Psoas muscle (tissue), 8 donors: ENCODE results near the gene MORN5. TPM values are rescaled to one million over a fixed set of nuclear protein-coding genes. Genes with fewer than 3 reads are reported as not detected.

Experiments
- ATAC-seq, 4 donors: fragments of 200-7000 bp; cut with Tn5 transposase; one replicate each; pipeline ENCODE4 v1.9.1; 2020; ENCODE audit warnings: moderate library complexity in 3 of 4, mild to moderate bottlenecking in 2 of 4
- DNase-seq, 2 donors: peaks; one replicate each; pipeline ENCODE4 v3.0.0-alpha.2; 2020
- H3K27ac ChIP-seq: fragments of 200-600 bp; one replicate; pipeline ENCODE4 v1.8.0; 2022
- H3K27me3 ChIP-seq, 3 donors: fragments of 200-600 bp in 1 of 3; one replicate each; pipeline versions ENCODE4 v1.6.1 to v1.8.0; 2013 to 2022; ENCODE audit warnings: low read length in 2 of 3, mild to moderate bottlenecking in 2 of 3, moderate library complexity in 1 of 3; ENCODE audit not compliant: insufficient read depth in 3 of 3
- H3K36me3 ChIP-seq, 2 donors: fragments of 200-600 bp in 1 of 2; one replicate each; pipeline versions ENCODE4 v1.6.1 to v1.8.0; 2013 to 2022; ENCODE audit warnings: low read depth in 1 of 2, mild to moderate bottlenecking in 1 of 2, moderate library complexity in 1 of 2; ENCODE audit not compliant: insufficient read depth in 1 of 2
- H3K4me1 ChIP-seq: fragments of 200-600 bp; one replicate; pipeline ENCODE4 v1.8.0; 2022
- H3K4me3 ChIP-seq: fragments of 200-600 bp; one replicate; pipeline ENCODE4 v1.8.0; 2022; ENCODE audit warnings: mild to moderate bottlenecking
- H3K9me3 ChIP-seq: fragments of 200-600 bp; one replicate; pipeline ENCODE4 v1.8.0; 2022
- WGBS, 3 donors: extraction: QIAGEN DNeasy Blood & Tissue Kit; methylation state at CpG; one replicate each; pipeline versions ENCODE4 v1.1.6 to v1.1.7; 2013; 5-methylcytosine and 5-hydroxymethylcytosine counted together
- intact Hi-C, 2 donors: fragments of 100-400 bp; cut with DNase I; formaldehyde crosslinking; loops; one replicate each; pipeline versions ENCODE4 v1.11.0 to v1.14.2; 2022
- polyA plus RNA-seq, 3 donors: library from polyadenylated mRNA; stranded (reverse); fragments of 200-250 nt; gene quantifications; one replicate each; pipeline ENCODE4 v1.2.3, GENCODE V29; 2013
- total RNA-seq, 4 donors: library from RNA; stranded (reverse); fragmentation: NEBNext Ultra II Directional in 2 of 4; extraction: Animal tissue kit (Norgen Biotek cat#: 25700) in 2 of 4; gene quantifications; one replicate each; pipeline versions ENCODE4 v1.2.1 to v1.2.4, GENCODE V29; 2021 to 2023
- TF ChIP-seq, protein P1 (sequence below): fragments of 200-600 bp; IDR thresholded peaks from one replicate; pipeline ENCODE4 v1.8.0; 2022; ENCODE audit warnings: antibody characterized with exemption
- donor health status: healthy with polysubstance abuse.
- donor health status: DM: no; HTN: no; CAD: no; lungs with moderate emphysema.
- donor health status: Bipolar disorder and iron deficiency.
- donor health status: healthy.
- donor health status: DM: yes; HTN: yes; CAD: no.
- donor health status: DM: no; HTN: no; CAD: no.
- donor health status: DM: no; HTN: no; CAD: no.
- donor health status: DM: yes; HTN: yes; CAD: no.

The MORN5 gene
- total and polyA plus RNA-seq, 7 donors, result not detected

DNA sequence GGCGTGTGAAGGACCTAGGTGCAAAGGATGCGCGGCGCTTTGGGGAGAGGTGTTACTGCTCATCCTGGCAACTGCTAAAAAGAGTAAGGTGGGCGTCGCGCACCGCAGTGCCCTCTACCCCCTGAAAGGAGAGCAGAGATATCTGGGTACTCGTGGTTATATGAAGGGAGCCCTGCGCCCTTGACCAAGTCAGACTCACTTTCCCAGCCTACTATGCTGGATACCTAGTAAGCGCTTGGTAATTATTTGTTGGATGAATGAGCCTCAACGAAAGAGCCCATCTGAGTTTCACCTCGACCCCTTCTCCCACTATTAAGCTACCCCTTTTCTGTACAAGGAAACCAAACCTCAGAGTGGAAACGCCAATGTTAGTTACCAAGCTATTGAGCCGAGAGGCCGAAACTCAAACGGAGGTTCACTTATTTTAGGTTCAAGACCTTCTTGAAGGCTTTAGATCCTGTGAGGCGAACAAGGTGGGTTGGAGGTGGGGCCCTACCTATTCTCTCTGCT, 61.0 kb downstream of the MORN5 start:
- H3K27me3 ChIP-seq, result peaks cover 0 to 92% (median 30%) of the 10 kb centered on the region in 3 donors
- intact Hi-C loops, result loop anchor here (5.0 kb wide), 2 partner anchors 58 to 93 kb away; no protein-coding TSS in a partner anchor
- H3K4me1 ChIP-seq, result peaks cover 14% of the 10 kb centered on the region
- TF ChIP-seq, protein P1, sequence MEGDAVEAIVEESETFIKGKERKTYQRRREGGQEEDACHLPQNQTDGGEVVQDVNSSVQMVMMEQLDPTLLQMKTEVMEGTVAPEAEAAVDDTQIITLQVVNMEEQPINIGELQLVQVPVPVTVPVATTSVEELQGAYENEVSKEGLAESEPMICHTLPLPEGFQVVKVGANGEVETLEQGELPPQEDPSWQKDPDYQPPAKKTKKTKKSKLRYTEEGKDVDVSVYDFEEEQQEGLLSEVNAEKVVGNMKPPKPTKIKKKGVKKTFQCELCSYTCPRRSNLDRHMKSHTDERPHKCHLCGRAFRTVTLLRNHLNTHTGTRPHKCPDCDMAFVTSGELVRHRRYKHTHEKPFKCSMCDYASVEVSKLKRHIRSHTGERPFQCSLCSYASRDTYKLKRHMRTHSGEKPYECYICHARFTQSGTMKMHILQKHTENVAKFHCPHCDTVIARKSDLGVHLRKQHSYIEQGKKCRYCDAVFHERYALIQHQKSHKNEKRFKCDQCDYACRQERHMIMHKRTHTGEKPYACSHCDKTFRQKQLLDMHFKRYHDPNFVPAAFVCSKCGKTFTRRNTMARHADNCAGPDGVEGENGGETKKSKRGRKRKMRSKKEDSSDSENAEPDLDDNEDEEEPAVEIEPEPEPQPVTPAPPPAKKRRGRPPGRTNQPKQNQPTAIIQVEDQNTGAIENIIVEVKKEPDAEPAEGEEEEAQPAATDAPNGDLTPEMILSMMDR, result no peak
- DNase-seq (no peak), ATAC-seq (no peak)
- H3K9me3 ChIP-seq, result no peaks in the 10 kb centered on the region
- no peak overlapping the region for H3K27ac ChIP-seq
- no peaks in the 10 kb centered on the region for H3K36me3 ChIP-seq
- WGBS, 3 donors, result 60 to 65% (median 60%) methylated on average over 18 of the region's 18 CpGs
- no peak overlapping the region for H3K4me3 ChIP-seq

DNA sequence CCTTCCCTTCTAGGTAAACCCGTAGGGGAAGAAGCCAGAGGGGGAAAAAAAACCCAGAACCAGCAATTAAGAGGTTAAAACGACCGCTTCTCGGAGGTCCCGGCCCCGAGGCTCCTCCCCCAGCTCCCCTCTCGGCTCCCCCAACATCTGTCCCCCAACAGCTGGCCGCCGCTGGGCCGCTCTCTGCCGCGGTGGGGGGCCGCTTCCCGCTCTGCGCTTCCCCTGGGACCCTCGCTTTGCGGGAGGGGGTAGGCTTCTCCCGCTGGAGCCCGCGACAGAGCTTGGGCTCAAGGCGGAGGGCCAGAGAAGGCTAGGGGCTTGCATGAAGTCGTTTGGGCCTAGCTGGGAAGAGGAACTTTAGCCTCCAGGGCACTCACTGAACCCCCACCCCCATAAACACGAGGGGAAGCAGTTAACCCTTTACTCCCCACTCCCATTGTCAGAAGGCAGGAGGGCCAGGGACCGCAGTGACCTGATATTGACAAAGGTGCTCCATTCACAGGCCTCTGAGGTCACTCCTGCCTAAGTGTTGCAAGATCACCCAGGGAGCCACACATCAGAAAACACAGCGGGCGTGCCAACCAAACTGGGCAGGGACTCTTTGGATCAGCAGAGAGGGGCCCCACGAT, 61.6 kb downstream of the MORN5 start:
- intact Hi-C loops, result loop anchor here (5.0 kb wide), 2 partner anchors 59 to 94 kb away; no protein-coding TSS in a partner anchor
- Histone ChIP-seq H3K36me3 (no peaks in the 10 kb centered on the region), H3K4me3 (no peak overlapping the region), H3K27me3 (peaks cover 0 to 92% (median 30%) of the 10 kb centered on the region in 3 donors), H3K4me1 (peaks cover 14% of the 10 kb centered on the region), H3K9me3 (no peaks in the 10 kb centered on the region), H3K27ac (no peak overlapping the region)
- TF ChIP-seq, protein P1, result no peak
- DNase-seq, result no peak
- ATAC-seq, result no peak
- 26 to 31% (median 29%) methylated on average over 20 to 27 of the region's 27 CpGs for WGBS, 3 donors

DNA sequence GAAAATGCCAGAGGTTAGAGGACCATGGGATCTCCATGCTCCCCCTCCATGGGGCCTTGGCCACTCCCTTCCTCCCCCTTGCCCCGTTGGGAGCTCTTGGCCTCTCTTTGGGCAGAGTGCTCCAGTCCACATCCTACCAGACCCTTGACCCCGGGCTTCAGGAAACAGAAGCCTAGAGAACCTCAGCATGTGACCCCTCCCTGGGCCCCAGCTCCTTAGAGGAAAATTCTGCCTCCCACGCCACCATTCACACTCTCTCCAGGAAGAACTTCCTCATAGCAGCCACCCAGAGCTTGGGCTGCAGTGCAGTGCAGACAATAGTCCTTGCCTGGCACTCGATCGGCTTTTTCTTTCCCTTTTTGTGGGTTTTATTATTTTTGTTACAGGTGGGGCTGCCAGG, 63.1 kb downstream of the MORN5 start:
- peaks cover 0 to 92% (median 41%) of the 10 kb centered on the region in 3 donors for H3K27me3 ChIP-seq
- intact Hi-C loops, result loop anchor here (5.0 kb wide), 2 partner anchors 60 to 95 kb away; no protein-coding TSS in a partner anchor
- H3K9me3 ChIP-seq, result no peaks in the 10 kb centered on the region
- ATAC-seq (no peak), DNase-seq (no peak)
- no peaks in the 10 kb centered on the region for H3K36me3 ChIP-seq
- H3K4me3 ChIP-seq, result no peak overlapping the region
- TF ChIP-seq, protein P1, result no peak
- H3K4me1 ChIP-seq, result peaks cover 14% of the 10 kb centered on the region
- H3K27ac ChIP-seq, result no peak overlapping the region
- 45 to 56% (median 53%) methylated on average over 5 of the region's 5 CpGs for WGBS, 3 donors

DNA sequence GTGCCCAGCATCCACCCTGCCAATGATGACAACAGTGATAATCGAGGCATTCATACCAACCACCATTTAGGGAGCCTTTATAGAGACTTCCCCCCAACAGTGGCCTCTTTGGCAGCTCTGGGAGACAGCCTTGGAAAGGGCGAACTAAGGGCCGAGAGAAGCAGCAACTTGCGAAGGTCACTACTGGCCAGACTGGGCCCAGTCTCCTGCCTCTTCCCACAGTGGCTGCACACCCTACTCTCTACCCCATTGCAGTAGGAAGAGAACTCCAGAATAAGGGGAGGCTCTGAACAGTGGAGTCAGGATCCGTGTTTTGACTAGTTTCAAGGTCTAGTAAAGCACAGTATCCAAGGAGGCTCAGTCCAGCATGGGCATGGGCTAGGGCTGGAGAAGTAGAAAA, 63.7 kb downstream of the MORN5 start:
- intact Hi-C loops, result loop anchor here (5.0 kb wide), 2 partner anchors 61 to 96 kb away; no protein-coding TSS in a partner anchor
- DNase-seq, result no peak
- Histone ChIP-seq H3K27me3 (peaks cover 0 to 91% (median 45%) of the 10 kb centered on the region in 3 donors), H3K9me3 (no peaks in the 10 kb centered on the region), H3K27ac (no peak overlapping the region), H3K36me3 (no peaks in the 10 kb centered on the region), H3K4me3 (no peak overlapping the region), H3K4me1 (peaks cover 14% of the 10 kb centered on the region)
- TF ChIP-seq, protein P1, result no peak
- WGBS, 3 donors, result 76 to 79% (median 77%) methylated on average over 5 of the region's 5 CpGs
- ATAC-seq, result no peak
